ENCODE results near the gene TRABD2B. TPM values are rescaled to one million over a fixed set of nuclear protein-coding genes. Genes with fewer than 3 reads are reported as not detected.

TRABD2B gene
- total and polyA plus RNA-seq, 2 of the 13 experiments (the other 11 are each of a cell fraction or from before 2014, with no cell fraction given), result 0.04 TPM; not detected in 1

GRCh38 chr1:47906009-47906432 is 91.2 kb downstream of the TRABD2B start:
- FAIRE-seq (peak; percentile 64), ATAC-seq (peak; percentile 80), DNase-seq (ENCODE audit: low spot score) (peak; percentile 75)
- Histone ChIP-seq H3K4me1 (ENCODE audit: insufficient read depth, low read length) (peaks cover 86% of the 10 kb centered on the region), H3K4me3 (replicated peaks in 1 of 3; ENCODE audit: insufficient read depth in 1 of 3, low read depth in 2 of 3, low read length in 3 of 3) (no peak overlapping the region), H3K36me3 (replicated peaks in 1 of 2; ENCODE audit: control insufficient read depth in 1 of 2, insufficient read depth in 2 of 2, low read length in 2 of 2) (no peaks in the 10 kb centered on the region), H3K9ac (ENCODE audit: insufficient read depth, low read depth, low read length) (no peak overlapping the region; the same call in 1 of the 2 replicates), H2AFZ (ENCODE audit: low read length) (no peak overlapping the region), H3K4me2 (ENCODE audit: low read depth, low read length) (peak overlapping the region; percentile 14; the same call in 1 of the 2 replicates), H3K79me2 (ENCODE audit: insufficient read depth, low read length) (no peaks in the 10 kb centered on the region), H4K20me1 (ENCODE audit: insufficient read depth, low read length) (no peaks in the 10 kb centered on the region), H3K27me3 (ENCODE audit: control insufficient read depth in 1 of 2, insufficient read depth in 2 of 2, low read length in 2 of 2) (no peaks in the 10 kb centered on the region), H3K9me3 (ENCODE audit: low read length) (no peaks in the 10 kb centered on the region), H3K27ac (ENCODE audit: extremely low read length, insufficient read depth, low read length) (no peak overlapping the region)
- 10% methylated on average over 4 of the region's 4 CpGs for WGBS (ENCODE audit: low lambda C conversion rate)
- CTCF ChIA-PET (ENCODE audit: low intra/inter-chr PET ratio, low total read pairs), result no interaction called here
- POLR2A ChIA-PET, result interaction anchor here (1.2 to 4.9 kb wide), 4 partner anchors 8 to 31 kb away, joined by 4 to 42 read pairs (median 4); no protein-coding TSS in a partner anchor
- in situ Hi-C loops (cut with HindIII; ENCODE audit: extremely low pct_ligation_motif_present, low pct_unique_long_range_greater_than_20kb) (no loop called here), intact Hi-C loops (cut with micrococcal nuclease; ENCODE audit: unreplicated experiment) (no loop called here)
- no TSS peak for BruUV-seq (replicated peaks)
- TF ChIP-seq ZNF503 (CRISPR knock-in tag; IDR thresholded peaks at IDR 0.05) (no peak), ZNF33A (CRISPR knock-in tag; IDR thresholded peaks at IDR 0.05; ENCODE audit: borderline replicate concordance) (no peak), KIAA2018 (CRISPR knock-in tag; IDR thresholded peaks at IDR 0.05; ENCODE audit: borderline replicate concordance) (no peak), MTA1 (CRISPR knock-in tag; IDR thresholded peaks at IDR 0.05; ENCODE audit: borderline replicate concordance) (no peak), ZNF280B (CRISPR knock-in tag; IDR thresholded peaks at IDR 0.05; ENCODE audit: borderline replicate concordance) (no peak), ARID5B (CRISPR knock-in tag; IDR thresholded peaks at IDR 0.05) (peak; percentile 65), ZNF510 (CRISPR knock-in tag; IDR thresholded peaks at IDR 0.05; ENCODE audit: low read depth) (no peak)
